ENCODE results near the gene TSPAN2.

The TSPAN2 gene

DNA sequence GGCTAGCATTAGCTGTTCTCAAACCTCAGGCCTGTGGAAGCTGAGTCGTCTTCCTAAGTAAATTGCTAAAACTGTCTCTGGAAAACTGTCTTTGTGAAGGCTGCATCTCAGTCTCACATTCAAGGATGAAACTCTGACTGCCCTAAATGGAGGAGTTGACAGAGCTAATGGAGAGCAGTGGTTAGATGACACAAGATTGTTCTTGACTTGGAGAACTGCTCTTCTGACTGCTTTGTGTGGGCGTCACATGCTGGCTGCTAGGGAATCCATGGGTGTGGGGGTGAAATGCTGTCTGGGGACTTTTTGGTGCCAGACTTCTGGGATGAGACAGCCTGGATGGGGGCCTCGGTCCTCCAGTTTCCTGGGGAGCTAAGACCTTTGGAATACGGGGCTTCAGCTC lies 24.5 kb upstream of the TSPAN2 start:
- DNase-seq (ENCODE audit: low read depth): no peak

GRCh38 chr1:115112496-115113375 lies 23.4 kb upstream of the TSPAN2 start:
- peak; percentile 15 for DNase-seq (ENCODE audit: low read depth)

- no peak for DNase-seq (ENCODE audit: low read depth)
Measured at GRCh38 chr1:115107516-115108260, 18.4 kb upstream of the TSPAN2 start.

DNA sequence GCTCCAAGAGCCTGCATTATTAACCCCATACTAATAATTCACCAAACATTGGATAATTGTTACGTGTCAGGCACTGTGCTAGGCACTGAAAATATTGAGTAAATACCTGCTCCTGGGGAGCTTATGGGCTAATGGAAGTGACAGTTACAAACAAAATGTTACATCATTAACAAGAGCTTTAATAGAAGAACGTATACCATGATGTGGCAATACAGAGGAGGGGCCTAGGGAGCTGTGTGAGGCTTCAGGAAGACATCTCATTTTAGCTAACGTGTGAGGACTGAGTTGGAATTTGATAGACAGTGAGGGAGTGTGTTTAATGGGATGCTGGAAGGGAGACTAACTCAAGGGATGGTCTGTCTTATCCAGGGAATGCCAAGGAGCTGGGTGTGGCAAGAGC lies 16.5 kb upstream of the TSPAN2 start:
- no peak for DNase-seq (ENCODE audit: low read depth)

DNA sequence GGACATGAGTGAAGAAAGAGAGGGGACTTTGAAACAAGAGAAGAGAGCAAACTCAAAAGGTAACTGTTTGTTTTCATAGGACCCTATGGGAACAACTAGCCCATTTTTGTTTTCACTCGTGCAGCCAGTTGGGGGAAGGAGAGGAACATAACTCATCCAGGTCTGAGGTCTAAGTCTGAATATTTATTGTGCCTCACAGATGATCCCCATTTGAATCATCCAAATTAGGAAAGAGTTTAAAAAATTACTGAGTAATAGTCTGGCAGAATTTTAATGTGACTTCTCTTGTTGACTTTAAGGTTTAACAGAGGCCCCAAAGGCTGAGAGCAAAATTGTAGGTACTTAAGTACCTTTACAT lies 10.4 kb upstream of the TSPAN2 start:
- DNase-seq (ENCODE audit: low read depth): no peak

- DNase-seq (ENCODE audit: low read depth): peak; percentile 30
Measured at GRCh38 chr1:115098979-115099692, 9.8 kb upstream of the TSPAN2 start.

DNA sequence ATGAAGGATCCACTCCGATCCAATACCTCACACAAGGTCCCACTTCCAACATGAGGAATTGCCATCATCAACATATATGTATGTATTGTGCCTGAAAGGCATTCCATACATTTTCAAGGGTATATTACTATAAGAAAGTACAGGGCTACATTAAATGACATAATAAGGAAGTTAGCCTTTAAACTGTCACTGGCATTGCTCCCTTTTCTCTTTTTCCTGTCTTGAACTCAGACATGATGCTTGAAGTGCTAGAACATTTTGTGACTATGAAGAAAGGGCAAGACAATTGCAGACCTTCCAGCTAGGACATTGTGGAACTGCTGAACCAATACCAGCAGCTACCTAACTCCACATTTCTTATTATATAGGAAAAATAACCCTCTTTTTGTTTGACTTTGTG lies 2.9 kb upstream of the TSPAN2 start:
- DNase-seq (ENCODE audit: low read depth): no peak

- DNase-seq (ENCODE audit: low read depth): no peak
Measured at GRCh38 chr1:115091572-115091971, 2.3 kb upstream of the TSPAN2 start.

GRCh38 chr1:115090956-115091355 lies 1.7 kb upstream of the TSPAN2 start:
- no peak for DNase-seq (ENCODE audit: low read depth)

GRCh38 chr1:115090540-115090939 lies 1.2 kb upstream of the TSPAN2 start:
- DNase-seq (ENCODE audit: low read depth): no peak

DNA sequence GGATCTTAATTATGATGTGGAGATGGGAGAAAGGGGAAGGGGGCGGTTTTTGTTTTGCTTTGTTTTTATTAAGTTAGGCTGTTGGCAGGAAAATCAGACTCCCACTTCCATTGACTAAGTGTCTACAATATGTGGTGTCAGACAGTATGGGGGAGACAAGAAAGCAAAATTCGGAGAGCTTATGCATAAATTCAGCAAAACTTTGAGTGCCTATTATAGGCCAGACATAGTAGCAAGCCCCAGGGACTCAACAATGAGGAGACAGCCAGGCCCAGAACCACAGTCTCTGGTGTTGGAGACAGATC lies 835 bp upstream of the TSPAN2 start:
- DNase-seq (ENCODE audit: low read depth): no peak

DNA sequence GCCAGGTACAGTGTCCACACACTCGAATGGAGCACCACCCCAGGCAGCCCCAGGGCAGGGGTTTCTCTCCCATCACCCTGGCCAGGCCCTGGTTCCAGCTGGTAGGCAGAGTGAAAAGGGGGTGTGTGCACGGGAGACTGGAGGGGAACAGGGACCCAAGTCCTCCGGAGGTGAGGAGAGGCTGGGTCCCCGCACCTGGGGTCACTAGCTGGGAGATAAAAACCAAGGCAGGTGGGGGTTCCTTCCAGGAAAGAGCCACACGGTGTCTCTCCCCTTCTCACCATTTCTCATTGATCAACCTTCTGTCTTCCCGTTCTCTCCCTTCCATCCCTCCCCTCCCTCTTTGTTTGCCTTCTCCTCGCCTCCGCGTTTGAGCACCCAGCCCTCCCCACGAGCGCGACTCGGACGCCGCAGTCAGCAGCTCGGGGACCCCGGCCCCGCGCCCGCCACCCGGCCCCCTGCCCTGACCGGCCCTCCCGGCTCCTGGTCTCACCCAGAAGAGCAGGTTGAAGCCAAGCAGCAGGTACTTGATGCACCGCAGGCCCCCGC lies 358 bp downstream of the TSPAN2 start:
- no peak for DNase-seq (ENCODE audit: low read depth)

DNA sequence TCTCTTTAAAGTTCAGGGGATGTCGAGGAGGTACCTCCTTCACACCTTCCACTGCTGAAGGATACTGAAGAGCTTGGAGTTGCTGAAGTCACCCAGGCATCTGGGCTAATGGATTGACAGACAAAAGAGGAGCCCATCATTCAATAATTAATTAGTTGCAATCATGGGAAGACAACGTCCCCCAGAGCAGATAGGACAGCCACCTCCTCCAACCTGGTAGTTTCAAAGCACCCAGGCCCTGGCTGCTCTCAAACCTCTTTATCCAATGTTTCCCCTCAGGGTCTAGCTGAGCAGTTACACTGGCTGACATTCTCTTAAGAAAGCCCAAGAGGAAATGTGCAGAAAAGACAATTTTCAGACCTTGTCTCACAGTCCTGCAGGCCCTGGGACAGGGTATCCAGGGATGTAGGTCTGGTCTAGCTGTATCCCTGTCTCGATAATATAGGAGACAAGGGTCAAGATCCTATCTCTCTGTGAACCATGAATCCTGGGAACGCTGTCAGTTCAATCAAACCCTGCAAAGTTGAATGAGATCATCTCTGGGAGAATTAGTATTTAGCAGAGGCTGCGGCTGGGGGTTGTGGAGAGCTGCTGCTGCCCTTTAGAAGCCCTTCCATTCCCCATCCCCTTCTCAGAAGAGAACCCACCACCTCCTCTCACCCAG lies 1.1 kb downstream of the TSPAN2 start:
- DNase-seq (ENCODE audit: low read depth): no peak

DNA sequence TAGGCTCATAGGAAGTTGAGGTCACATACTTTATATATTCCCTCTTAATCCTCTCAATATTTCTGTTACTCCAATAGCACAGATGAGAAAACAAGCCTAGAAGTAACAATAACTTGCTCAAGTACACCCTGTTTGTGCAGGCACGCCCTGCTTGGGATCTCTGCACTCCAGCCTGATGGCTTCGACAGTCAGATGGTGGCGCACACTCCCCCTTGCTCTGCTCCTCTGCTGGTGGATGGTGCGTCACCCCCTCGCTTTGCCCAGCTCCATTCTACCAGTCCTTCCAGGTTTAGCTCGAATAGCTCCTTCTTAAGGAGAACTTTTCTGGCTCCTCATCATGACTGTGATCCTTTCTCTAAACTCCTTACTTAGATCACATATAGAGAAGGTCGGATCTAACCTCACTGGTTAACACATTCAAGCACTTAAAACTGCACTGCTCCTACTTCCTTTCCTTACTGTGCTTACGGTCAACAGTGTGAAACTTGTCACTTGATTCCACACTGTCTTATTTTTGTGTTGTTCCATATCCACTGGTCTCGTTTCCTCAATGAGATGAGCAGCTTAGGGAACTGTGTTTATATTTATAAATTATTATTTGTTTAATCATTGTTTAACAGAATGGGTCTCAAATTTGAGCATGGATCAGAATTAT lies 3.0 kb downstream of the TSPAN2 start:
- no peak for DNase-seq (ENCODE audit: low read depth)

DNA sequence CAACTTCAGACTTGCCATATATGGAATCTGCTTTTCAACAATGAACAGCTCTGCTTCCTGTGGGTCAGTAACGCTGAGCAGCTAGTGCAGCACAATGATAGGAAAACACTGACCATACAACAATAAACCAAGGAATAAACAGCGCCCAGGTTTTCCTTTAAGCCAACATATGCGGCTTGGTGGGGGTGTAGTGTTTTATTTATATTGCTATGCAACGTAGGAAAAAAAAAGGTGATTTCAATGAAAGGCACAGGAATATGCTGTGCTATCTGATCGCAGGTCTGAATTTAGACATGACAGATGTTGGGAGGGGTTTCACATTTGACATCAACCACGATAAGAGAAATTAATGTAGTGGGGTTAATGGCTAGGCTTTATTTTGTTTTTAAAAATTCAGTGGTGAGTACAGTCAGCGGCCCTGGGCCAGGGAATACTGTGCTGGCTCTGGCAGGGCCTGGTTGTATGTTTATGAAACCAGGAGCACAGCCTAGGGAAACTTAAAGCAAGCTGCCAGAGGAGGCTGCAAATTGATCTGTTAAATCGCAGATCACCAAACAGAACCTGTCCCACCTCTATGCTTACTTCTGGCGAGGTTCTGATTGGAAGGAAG lies 4.3 kb downstream of the TSPAN2 start:
- no peak for DNase-seq (ENCODE audit: low read depth)

DNA sequence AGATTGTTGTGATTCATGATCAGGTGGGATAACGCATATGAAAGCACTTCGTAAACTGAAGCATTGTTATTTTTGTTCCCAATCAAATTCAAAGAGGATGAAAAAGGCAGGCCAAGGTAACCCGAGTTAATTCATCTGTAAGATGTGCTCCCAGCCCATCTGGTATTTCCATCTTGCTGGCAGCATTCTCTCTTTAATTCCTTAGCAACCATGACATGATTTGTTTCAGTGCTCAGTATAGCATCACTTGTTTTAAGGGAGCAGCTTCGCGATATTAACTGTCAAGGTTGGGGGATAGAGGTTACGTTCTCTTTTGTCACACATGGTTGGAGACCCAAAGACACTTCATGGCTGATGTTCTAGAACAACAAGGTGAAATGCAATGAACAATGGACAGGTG lies 6.4 kb downstream of the TSPAN2 start:
- no peak for DNase-seq (ENCODE audit: low read depth)

- no peak for DNase-seq (ENCODE audit: low read depth)
Measured at GRCh38 chr1:115078708-115079107, 10.6 kb downstream of the TSPAN2 start.

GRCh38 chr1:115077984-115078330 lies 11.3 kb downstream of the TSPAN2 start:
- no peak for DNase-seq (ENCODE audit: low read depth)

DNA sequence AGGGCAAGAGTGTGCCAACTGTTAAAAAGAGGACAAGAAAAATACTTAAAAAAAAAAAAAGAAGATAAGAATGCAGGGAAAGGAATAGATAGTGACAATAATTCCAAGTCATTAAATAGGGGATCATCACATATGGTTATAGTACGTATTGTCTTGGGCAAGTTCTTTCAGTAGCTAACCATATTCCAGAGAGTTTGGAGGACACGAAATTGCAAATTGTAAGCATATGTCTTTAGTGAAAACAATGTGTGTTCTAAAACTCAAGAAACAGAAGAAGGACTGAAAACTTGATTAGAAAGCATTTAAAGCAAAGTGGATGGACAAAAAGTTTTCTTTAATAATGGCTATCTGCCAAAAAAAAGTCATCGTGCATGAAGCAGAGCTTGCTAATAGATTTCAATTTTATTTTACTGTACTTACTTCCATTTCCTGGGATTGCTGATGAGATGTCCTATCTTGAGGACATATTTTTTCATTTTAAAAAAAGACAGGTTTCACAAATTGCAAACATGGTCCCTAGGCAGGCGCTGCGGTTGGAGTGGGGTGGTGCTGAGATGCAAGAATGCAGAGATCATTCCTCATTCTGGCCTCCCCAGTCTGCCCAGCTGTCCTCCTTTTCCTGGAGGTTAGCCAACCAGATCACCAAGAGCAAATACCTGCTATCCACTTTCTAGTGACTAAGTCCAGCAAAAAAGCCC lies 11.9 kb downstream of the TSPAN2 start:
- DNase-seq (ENCODE audit: low read depth): no peak

GRCh38 chr1:115076384-115076915 lies 12.9 kb downstream of the TSPAN2 start:
- no peak for DNase-seq (ENCODE audit: low read depth)

Data from activated T-cell treated with anti-CD3 and anti-CD28 coated beads for 48 hours (primary cell).